Activated CD4-positive, alpha-beta T cell treated with anti-CD3 and anti-CD28 coated beads for 1 hour (primary cell): ENCODE data around the gene HYAL3.
"Not testable (repeated sequence)": the region's sequence is repeated elsewhere in the genome, so short reads cannot be mapped to it uniquely, and the experiment has no call there.

Source experiments
- DNase-seq: peaks from one replicate; pipeline ENCODE4 v3.0.0-alpha.2; 2020

Gene HYAL3

DNA sequence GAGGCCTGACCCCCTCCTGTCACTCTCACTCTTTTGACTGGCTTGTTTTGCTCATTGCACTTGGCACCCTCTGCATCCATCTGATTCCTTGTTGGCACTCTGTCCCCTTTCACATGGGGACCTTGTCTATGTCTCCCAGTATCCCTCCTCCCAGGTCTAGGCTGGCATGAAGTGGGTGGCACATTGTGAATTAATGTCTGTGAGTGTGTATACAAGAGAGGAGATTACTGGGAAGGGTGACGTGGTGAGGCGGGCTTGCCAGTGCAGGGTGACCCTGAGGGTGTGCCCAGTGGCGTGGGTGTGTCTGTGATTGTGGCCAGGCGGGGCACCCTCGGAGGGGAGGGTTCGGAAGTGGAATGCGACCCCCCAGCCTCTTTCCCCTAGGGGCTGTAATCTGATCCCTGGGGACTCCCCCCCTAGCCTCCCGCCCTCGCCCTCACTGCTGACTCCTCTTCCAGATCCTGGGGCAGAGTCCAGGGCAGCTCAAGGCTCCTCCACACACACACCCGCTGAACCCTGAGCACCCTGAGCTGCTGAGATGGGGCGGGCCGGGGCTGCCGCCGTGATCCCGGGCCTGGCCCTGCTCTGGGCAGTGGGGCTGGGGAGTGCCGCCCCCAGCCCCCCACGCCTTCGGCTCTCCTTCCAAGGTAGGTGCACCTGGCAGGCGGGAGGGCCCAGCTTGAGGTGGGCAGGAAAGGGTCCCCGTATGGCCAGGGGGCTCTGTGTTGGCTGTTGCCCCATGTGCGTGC lies 30.3 kb downstream of the HYAL3 start, which contains the start of gene SEMA3B:
Gene SEMA3B, plus strand, starts transcription at position 445 of the 749 bp plus-strand sequence. Its CDS starts 94 bp downstream, at position 539.
- DNase-seq, result no peak

DNA sequence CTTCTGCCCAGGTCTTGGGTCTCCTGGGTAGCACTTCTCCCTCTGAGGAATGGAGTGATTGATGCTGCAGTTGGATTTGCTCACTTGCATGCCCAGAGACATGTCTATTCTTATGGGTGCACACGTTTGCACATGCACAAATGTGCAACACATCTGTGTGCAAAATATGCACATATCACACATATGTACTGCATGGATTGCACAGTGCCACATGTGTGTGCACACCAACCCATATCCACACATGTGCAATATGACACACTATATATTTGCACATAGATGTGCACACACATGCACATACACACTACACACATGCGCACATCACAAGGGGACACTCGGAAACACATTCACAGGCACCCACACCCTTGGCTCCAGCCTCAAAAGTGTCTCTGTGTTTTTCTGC lies 30.9 kb downstream of the HYAL3 start:
- DNase-seq, result no peak

DNA sequence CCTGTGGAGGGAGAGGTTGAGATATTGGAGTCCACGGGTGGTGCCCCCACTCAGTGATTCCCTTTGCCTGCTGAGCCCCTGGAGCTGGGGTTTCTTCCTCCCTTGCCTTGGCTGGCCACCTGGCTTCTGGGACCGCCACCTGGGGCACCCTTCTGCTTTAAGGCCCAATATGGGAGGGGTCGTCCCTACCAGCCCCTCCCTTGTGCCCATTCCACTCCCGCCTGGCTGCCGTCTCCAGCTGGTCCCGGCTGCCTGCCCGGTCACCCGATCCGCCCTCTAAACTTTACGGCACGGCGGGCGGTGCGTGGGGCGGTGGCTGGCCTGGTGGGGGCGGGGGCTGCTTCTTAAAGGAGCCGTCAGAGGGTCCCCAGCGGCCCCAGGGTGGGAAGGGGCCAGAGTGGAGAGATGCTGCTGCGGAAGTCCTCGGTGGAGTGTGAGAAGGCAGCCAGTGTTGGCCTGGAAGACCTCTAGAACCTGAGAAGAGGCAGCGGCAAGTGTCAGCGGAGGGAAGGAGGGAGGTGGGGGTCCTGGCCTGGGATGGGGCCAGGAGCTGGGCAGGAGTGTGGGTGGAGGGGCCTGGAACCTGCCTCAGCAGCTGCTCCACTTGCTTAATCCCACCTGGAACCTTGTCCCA lies 31.8 kb downstream of the HYAL3 start:
- no peak for DNase-seq

DNA sequence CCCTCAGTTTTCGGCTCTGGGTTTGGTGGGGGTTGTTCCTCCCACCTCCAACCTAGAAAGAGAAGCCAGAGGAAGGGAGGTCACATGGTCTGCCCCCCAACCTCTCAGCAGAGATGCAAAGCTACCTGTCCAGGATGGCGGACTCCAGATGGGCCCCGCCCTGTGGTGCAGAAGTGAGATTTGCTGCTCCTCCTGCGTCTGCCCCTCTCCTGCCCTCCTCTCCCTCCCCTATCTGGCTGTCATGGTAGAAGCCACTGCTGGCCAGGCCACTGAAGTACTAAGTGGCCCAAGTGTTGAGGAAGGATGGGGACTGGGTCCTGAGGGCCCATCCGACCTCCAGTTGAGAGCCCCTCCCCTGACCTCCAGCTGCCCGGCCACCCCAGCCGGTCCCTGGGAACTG lies 32.4 kb downstream of the HYAL3 start:
- DNase-seq, result no peak

DNA sequence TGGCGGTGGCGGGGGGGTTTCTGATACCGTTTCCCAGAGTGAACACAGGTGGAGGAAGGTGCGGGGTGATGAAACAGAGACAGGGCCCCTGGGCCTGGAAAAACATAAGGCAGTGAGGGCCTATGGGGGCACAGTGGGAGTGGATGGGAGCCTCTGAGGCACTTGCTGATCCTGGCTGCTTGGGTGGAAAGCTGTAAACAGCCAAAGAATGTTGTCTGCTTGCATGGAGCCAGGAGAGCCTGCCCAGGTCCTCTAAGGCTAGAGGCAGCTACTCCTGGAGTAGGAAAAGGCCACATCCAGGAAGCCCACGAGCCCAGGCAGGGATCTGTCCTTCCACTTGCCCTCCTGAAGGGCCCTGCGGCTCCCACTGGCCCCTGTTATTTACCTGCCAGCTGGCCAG lies 33.2 kb downstream of the HYAL3 start:
- no peak for DNase-seq

DNA sequence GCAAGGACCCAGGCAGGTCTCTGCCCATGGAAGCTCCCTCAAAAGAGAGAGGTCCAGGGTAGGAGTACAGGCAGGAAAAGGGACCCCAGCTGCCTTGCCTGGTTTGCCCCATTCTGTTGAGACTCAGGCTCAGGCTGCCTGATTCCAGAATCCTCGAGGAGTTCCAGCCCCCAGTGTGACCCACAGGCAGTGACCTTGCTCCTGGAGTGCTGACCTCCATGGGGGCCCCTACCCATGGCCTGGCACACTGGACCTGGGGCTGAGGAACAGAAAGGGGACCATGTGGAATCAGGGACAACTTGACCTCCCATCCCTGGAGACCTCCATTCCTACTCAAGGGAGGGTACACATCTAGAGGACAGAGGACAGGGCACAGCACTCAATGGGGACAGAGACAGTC lies 33.6 kb downstream of the HYAL3 start:
- DNase-seq, result no peak

DNA sequence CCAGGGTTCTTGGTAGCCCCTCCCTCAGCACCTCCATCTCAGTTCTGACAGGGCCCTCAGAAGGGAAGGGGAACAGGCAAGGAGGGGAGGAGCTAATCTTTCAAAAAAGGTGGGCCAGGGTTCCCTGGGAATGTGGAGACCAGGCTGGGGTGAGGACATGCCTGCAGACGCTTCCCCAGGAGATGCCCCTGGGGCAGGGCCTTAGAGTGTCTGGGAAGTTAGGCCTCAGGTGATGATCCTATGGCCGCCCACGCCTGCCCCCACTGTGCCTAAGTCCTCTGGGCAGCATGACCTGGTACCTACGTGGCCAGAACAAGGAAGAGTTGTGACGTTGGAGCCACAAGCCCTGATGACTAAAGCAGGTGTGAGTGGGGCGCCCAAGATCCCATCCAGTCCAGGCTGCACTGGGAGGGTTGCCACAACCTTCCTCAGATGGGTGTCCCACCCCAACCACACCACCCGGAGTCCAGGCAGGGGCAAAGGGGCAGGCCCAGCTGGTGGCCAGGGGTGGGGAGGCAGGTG lies 34.2 kb downstream of the HYAL3 start:
- DNase-seq, result no peak

DNA sequence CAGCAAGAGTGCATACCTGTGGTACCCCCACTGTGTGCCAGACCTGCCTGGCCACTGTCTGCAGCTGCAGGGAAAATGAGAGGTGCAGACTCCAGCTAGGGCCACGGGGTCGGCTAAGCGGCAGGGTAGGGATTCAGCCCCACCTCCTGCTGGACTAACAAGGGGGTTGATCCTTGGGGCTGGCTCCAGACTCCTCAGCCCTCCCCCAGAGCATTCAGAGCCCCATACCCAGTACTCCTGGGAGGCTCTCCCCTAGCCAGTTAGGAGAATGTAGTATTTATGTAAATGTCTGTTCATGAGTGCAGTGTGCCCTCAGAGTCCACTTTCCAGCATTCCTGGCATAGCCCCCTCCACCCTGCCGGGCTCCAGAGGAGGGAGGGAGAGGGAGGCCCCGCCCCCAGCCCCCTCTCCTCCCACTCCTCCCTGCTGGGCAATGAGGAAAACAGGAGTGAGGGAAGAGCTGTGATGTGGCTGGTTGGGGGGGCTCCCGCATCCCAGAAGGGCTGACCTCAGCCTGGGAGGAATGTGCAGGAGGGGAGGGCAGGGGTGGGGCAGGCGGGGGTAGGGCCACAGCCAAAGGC lies 34.7 kb downstream of the HYAL3 start:
- no peak for DNase-seq

DNA sequence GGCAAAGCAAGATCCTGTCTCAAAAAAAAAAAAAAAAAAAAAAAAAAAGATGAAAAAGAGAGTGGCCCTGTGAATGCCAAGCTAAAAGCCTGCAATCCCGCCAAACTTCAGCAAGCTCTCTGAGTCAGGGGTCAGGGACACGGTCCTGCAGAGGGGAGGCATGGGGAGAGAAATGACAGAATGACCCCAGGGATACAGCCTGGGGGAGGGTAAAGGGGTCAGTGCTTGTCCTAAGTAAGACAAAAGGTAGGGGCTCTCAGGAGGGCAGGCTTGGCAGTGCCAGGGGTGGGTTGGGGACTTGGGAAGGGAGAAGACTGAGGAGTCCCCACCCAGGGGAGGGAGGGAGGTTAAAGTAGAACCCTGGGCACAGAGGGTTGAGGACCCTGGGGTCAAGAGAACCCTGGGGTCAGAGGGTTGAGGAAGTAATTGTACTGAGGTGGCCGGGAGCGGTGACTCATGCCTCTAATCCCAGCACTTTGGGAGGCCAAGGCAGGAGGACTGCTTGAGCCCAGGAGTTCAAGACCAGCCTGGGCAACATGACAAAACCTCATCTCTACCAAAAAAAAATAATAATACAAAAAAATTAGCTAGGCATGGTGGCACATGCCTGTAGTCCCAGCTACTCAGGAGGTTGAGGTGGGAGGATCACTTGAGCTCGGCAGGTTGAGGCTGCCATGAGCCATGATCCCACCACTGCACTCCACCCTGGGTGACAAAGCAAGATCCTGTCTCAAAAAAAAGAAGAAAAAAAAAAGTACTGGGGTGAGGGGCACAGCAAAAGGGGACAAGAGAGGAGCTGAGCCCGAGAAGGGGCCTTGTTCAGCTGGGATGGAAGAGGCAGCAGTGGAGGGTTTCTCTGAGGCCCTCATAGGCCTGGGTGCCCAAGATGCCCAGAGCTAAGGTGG lies 35.5 kb downstream of the HYAL3 start:
- no peak for DNase-seq

DNA sequence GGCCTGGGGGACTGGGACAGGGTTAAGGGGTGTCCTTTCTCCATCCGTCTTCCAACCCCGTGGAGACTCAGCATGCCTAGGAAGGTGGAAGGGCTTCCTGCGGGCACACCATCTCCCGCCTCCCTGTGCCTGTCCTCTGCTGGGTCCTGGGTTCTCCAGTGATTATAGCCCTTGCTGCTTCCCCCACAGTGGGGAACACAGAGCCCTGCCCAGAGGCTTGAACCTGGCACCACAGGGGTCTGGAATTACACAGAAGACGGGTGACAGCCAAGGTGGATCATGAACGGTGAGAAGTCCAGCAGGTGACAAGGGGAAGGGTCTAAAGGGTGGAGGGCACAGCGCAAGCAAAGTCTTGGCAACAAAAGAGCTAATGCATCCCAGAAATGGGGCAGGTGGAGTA lies 36.4 kb downstream of the HYAL3 start:
- DNase-seq, result no peak

DNA sequence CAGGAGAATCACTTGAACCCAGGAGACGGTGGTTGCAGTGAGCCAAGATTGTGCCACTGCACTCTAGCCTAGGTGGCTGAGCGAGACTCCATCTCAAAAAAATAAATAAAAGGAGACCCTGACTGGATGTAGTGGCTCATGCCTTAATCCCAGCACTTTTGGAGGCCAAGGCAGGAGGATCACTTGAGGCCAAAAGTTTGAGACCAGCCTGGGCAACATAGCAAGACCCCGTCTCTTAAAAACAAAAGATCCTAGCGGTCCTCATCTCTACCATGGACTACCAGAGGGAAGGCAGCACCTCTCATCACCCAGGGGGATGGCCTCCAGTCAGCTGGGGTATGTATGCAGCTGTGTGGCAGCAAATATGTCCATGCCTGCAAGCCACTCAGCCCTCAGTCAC lies 37.0 kb downstream of the HYAL3 start:
- not testable (repeated sequence) for DNase-seq

DNA sequence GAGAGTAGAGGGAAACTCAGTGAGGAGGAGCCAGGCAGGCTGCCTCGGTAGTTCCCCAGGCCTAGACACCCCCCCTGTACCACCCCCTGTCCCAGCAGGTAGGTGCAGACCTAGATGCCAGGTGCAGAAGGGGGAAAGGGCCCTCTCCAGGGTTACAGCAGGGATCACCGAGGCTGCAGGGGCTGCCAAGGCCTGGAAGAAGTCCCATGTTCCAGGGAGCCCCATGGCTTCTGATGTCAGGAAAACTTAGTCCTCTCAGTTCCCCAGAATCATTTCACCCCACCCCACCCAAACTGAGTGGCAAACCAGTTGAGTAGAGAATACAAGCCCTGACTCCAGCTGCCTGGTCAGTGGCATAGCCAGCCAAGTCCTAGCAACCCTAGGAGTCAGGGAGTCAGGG lies 37.7 kb downstream of the HYAL3 start:
- no peak for DNase-seq

DNA sequence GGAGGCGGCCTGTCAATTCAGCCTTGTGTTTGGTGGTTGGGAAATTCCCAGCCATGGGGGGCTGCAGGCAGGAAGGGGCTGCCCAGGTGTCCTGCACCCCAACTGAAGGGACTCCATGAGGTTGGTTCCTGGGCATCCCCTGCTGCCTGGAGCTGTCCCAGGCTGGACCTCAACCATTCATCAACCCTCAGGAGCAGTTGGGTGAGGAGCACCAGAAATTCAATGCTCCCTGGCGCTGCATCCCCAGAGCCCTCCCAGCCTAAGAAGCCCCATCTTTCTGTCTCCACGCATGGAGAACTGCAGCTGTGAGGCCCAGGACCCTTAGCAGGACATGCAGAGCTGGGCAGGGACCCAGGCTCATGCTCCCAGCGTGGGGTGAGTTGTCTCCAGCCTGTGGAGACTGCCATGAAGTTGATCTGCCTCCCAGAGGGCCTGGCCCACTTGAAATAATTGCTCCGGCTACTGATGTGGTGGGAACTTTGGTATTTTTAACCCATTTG lies 38.2 kb downstream of the HYAL3 start:
- no peak for DNase-seq

DNA sequence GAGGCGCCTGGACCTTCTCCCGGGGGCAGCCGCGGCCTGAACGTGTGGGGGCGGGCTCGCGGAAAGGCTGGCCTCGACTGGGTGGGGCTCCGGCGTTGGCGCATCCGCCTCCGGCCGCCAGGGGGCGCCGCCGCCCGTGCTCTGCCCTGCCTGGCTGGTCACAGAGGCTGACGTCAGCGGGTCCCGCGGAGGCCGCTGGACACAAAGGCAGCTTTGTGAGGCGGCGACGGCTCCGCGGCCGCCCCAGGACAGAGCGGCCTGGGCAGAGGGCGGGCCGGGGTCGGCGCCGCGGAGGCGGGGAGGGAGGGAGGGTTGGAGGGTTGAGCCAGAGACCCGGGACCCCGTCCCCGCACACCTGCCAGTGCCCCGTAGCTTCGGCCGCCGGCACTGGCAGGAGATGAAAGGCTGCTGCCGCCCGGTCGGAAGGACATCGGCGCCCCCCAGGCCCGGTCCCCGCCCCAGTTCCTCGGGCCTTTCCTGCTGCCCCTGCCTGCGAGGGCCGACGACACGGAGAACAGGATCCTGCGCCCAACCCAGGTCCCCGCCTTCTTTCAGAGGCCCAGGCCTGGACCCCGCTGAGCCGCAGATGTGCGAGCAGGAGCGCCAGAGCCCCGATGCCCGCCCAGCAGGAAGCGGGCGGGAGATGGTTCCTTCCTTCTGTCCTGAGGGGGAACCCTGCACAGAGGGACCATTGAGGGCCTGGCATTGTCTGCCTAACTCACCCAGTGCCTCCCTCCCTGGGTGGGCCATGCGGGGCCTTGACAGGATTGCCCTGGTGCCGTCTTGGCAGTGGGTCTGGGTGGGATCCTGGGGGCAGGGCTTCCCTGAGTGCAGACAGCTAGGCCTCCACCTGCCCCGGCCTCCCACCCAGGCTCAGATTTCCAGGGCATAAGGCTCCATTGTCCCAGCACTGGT lies 38.9 kb downstream of the HYAL3 start:
- DNase-seq, result peak; percentile 70

DNA sequence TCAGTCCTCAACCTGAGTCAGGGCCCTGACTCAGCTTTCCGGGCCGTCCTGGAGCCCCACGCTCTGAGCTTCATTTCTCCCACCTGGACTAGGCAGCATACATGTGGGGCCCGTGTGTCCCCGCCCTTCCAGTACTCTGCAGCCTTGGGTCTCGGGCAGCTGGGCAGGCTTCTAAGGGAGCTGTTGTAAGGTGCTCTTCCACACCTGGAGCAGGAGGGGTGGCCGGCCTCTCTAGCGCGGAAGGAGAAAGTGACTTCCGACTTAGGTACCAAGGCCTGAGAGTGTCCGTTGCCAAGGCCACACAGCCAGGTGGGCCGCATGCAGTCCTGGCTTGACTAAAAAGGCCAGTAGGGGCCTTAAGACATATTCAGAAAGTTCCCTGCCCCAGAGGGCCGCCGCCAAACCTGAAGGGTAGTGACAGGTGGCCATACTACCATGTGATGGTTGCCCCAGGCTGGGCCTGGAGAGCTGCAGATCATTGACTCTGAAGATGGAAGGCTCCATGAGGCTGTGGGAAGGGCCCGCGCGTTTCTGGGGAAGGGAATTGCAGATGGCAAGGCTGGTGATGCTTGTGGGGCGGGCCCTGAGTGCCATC lies 39.7 kb downstream of the HYAL3 start:
- no peak for DNase-seq

DNA sequence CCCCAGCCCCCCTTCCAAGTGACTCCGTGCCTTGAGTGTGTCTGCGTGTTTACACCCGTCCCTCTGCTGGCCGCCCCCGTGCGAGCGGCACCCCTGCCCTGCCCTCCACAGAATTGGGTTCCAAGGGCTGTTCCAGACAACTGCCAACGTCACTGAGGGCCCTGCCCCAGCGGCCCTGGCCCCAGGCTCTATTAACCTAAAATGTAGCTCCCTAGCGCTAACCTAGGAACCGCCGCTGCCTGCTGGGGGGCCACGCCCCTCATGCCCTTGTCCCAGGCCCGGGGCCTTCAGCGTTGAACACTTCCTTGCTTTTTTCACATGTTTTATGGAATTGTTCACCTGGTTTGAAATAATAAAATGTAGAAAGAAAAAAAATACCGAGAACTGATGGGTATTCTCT lies 40.2 kb downstream of the HYAL3 start:
- no peak for DNase-seq

DNA sequence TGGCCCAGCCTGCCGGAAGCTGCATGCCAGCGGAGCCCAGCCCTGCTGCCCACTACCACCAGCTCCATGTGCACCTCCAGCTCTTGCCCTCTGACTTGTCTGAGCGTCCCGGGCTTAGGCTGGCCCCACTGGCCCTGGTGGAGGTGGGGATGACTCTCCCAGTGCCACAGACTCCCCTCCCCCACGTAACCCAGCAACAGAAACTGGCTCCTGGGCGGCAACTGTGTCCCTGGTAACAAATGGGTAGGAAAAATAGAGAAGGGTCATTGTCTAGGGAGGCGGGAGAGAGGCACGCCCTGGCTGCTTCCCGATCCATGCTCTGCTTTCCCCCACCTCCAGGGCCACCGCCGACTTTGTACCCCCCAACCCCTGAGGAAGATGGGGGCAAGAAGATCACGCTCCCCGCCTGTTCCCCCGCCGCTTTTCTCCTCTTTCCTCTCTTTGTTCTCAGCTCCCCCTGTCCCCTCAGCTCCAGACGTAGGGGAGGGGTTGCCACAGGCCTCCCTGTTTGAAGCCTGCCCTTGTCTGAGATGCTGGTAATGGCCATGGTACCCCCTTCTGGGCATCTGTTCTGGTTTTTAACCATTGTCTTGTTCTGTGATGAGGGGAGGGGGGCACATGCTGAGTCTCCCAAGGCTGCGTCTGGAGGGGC lies 41.0 kb downstream of the HYAL3 start:
- DNase-seq, result no peak

DNA sequence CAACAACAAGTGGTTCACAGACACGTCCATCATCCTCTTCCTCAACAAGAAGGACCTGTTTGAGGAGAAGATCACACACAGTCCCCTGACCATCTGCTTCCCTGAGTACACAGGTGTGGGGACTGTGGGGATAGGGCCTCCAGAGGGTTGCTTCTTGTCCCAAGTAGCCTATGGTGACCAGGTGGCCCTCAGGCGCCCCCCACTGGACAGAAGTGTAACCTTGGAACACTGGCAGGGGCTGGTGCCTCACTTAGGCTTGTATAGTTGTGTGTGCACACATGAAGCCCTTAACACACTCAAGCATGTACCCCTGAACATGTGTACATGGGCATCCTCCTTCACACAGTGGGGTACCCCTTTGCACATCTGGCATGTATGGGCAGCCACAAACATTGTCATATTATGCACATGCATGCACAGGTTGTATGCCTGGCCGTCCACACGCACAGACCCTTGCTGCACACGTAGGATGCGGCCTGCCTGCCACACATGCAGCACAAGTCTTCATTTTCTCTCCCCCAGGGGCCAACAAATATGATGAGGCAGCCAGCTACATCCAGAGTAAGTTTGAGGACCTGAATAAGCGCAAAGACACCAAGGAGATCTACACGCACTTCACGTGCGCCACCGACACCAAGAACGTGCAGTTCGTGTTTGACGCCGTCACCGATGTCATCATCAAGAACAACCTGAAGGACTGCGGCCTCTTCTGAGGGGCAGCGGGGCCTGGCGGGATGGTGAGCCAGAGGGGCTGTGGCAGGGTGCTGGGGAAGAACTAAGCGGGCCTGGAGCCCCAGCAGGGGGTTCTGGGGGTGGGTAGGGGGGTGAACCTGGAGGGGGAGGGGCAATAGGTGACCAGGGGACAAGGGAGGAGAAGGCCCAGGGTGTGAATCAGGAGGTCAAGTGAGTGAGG lies 42.0 kb downstream of the HYAL3 start:
- no peak for DNase-seq

DNA sequence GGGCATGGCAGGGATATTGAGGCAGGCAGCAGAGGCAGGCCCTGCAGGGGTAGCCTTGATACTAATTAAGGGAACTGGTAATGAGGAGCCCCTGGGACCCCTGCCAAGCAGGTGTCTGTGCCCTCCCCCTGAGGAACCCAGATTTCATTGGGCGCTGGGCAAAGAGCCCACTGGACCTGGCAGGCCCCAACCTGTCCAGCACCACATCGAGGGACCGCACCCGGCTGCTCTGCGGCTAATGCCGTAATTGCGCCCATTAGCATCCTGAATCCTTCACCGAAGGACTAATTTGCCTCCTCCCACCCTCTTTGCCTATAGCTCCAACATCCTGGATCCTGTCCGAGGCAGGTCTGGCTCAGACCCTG lies 44.0 kb downstream of the HYAL3 start:
- DNase-seq, result no peak
